ENCODE data around the gene EPS15.
"Not testable (repeated sequence)": the region's sequence is repeated elsewhere in the genome, so short reads cannot be mapped to it uniquely, and the experiment has no call there.

The EPS15 gene

DNA sequence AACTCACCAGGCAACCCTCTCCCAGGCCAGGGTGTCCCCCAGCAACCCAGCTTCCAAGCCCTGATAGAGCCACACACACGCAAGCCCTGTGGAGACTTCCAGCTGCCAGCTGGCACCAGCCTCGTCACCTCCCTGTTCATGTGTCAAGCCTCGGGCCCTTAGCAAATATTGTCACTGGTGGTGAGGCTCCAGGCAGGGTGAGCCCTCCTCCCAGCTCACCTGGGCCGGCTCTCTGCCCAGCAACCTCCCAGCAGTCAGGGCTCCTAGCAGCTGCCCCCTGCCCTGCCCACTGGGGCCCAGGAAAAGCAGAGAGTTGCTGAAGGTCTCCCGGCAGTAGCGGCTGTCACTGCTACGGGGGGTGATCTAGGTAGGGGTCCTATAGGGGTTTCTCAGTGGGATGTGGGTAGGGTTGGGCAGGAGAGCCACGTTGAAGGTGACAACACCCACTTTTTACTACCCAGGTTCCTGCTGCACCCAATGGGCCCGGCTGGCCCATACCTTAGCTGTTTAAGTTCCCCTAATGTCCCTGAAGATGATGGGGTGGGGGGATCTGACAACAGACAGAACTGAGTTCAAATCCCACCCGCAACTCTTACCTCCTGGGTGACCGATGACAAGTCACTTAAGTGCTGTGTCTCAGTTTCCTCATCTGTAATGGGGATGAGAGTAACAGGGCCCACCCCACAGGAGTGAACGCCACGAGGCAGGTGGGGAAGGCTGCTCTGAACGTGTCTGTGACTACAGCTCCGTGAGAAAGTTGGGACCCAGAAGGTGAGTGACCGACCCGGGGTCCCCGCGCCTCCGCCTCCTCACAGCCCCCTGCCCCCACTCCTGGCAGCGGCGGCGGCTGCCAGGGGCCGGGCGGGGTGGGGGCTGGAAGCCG lies 189.4 kb downstream of the EPS15 start:
- no peak for DNase-seq

DNA sequence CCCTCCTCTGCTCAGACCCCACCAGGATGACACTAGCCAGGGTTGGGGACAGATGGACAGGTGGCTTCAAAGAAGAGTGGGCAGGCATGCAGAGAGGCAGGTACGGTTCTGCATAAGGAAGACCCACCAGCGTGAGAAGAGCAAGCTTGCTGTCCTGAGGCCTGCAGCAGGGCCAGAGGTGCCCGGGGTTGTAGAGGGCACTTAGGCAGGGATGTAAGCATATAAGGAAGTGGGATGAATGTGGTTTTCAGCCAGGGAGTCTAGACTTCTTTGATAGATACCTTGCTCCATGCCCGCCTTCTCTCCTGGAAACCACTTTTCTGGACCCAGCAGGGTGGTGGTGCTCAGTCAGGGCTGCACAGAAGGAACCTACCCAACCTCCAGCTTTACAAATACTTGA lies 190.1 kb downstream of the EPS15 start:
- no peak for DNase-seq

DNA sequence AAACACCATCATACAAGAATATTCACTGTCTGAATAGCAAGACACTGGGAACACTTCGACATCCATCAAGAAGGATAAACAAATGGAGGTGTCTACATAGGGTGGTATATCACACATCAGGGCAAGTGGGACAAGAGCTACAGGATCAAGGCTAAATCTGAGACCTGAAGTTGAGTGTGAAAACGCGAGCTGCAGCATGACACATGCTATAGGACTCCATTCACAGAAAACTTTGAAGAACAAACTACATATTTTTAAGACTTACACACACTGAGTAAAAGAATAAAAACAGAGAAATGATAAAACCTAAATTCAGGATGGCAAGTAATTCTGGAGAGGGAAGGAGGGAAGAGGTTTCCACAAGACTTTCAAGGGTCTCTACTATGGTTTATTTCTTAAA lies 190.8 kb downstream of the EPS15 start:
- DNase-seq, result no peak

DNA sequence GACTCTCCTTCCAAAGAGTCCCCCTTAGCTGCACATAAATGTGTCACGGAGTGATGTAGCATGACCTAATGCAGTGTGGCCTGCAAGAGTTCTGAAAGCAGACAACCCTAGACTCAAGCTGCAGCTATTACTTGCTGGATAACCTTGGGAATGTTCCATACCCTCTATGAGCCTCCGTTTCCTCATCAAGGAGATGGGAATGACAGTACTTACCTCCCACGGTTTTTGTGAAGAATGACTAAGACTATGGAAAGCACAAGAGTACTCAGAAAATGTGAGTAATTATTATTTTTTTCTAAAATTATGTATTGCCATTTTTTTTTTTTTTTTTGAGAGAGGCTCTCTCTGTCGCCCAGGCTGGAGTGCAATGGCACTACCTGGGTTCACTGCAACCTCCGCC lies 191.7 kb downstream of the EPS15 start:
- no peak for DNase-seq

DNA sequence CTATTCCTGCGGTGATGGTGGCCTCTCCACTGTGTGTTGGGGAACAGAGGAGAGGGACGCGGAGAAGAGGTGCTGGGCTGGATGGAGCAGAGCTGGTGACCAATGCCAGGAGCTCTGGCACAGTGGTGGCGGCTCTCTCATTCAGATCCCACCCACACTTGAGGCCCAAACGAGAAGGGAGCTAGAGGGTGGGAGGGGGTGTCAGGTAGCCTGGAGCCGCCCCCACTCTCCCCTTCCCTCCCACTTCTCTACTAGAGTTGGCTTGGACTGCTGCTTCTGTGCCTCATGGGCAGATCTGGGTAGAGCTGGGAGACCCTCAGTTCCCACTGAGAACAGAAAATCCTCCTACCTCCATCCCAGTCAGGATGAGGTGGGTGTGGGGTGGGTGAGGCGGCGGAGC lies 192.2 kb downstream of the EPS15 start:
- no peak for DNase-seq

DNA sequence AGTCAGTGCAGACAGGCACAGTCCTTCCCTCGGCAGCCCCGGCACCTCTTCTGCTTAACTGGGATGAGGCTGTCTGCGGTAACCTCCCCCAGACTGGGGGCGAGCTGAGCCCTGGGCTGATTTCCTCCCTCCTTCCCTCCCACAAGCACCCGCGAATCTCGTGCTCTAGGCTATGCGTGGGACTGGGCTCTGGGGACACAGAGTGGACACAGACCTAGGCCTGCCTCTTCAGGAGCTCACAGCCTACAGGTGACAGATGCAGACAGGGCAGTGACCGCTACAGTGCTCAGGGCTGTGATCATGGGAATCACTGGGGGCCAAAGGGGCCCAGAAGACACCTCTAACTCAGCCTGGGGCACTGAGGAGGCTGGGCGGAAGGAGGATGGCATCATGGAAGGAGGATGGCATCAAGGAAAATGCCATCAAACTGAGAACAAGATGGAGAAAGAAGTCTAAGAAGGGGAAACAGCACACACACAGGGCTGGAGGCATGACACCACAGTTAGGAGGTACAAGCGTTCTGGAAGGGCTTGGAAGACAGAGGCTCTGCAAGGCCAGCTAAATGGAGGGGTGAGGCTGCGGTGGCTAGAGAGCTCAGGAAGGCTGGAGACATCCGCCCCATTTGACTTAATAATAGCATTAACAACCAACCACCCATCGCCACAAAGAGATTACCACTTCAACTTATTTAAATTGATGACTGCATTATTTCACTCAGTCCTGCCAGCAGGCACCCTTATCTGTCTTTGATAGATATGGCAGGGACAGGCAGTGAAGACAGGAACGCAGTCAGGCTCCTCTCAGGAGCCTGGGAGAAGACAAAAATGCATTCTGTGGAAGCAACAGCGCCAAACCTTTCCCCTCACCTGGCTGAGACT lies 192.9 kb downstream of the EPS15 start:
- DNase-seq, result no peak

DNA sequence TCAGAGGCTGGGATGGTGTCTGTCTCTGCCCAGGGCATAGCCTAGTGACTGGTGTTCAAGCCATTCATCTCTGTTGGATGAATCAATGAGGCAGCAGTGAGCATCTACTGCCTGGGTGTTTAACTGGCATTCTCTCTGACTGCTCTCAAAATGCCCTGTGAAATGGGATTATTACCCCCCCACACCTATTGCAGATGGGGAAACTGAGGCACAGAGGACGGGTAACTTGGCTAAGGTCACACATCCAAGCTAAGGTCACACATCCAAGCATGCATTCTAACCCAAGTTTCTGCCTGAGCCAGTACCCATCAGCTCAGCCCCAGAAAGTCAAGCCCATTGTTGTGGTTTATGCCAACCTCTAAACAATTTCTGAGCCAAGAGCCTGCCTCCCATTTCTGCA lies 193.7 kb downstream of the EPS15 start:
- DNase-seq, result no peak

DNA sequence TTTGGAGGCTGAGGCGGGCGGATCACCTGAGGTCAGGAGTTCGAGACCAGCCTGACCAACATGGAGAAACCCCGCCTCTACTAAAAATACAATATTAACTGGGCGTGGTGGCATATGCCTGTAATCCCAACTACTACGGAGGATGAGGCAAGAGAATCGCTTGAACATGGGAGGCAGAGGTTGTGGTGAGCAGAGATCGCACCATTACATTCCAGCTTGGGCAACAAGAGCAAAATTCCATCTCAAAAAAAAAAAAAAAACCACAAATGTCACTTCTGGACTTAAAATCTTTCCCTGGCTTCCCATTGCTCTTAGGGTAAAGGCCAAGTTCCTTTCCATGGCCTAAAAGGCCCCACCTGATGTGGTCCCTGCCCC lies 194.1 kb downstream of the EPS15 start:
- DNase-seq, result not testable (repeated sequence)

DNA sequence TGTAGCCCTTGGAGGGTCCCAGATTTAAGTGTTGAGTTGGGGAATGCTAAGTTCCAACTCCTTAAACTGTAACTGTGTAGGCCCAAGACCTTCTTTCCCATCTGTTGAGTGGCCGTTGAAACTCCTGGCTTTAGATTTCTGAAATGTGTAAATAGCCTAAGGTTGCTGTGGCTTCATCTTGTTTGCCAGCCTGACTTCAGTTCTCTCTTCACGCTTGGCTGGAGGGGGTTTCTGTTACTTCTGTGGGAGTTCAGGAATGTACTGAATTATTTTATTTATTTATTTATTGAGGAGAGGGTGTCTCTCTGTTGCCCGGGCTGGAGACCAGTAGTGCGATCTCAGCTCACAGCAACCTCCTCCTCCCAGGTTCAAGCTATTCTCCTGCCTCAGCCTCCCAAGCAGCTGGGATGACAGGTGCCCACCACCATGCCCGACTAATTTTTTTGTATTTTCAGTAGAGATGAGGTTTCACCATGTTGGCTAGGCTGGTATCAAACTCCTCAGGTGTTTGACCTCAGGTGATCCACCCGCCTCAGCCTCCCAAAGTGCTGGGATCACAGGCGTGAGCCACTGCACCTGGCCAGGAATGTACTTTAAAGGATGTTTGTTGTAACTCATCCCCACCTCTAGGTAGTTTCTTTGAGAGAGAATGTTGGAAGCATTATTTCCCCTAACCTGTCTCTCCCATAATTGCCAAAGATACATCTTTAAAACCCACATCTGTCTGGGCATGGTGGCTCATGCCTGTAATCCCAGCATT lies 194.6 kb downstream of the EPS15 start:
- DNase-seq, result no peak

DNA sequence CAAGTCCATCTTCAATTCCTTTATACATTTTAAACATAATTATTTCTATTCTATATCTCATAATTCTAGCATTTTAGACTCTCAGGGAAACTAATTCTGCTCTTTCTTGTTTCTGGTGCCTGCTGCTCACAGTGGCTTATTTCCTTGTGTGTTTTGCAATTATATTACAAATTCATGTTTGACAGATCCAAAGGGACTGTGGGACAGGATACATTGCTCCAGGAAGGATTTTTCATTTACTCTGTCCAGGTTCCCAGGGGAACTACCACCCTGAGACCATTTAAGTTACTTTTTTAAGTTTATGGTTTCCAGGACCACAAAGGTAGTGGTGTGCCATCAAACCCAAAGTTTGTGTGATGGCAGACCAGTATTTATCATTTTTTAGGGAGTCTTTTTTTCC lies 195.3 kb downstream of the EPS15 start:
- DNase-seq, result no peak

DNA sequence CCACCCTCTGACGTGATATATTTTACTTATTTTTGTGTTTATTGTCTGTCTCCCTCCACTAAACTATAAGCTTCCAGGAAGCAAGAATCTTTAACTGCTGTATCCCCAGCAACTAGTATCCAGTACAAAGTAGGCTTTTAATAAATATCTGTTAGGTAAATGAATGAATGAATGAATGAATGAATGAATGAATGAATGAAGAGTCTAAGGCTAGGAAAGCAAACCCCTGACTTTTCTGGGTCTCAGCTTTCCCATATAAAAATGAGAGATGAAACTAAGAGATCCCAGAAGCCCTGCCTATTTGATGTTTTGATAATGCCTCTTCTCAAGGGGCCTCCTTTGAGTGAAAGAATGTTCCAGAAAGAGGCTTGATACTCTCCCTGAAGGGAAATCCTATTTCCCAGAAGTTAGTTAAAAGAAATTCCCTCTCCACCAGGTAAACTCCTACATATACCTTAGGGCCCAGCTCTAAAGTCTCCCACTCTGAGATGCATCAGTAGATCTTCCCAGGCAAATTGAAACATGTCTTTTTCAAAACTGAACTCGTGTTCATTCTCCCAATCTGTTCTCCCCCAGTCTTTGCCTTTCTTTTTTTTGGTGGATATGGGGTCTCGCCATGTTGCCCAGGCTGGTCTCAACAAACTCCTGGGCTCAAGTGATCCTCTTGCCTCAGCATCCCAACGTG lies 196.5 kb downstream of the EPS15 start:
- no peak for DNase-seq

DNA sequence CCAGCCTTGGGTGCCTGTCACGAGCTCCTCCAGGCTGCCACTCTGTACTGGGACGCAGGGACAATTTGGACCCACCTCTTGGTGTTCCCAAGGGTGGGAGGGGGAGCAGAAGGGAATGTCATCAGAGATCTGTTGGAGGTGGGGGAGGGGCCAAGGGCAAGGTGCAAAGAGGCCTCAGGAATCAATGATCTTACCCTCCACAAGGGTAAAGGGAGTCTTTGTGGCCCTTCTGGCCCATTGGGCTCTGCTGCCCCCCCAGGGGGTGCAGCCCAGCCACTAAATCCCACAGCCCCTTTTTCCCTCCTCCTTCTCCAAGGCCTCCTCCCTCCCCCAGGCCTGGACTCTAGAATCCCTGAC lies 197.2 kb downstream of the EPS15 start:
- DNase-seq, result no peak

DNA sequence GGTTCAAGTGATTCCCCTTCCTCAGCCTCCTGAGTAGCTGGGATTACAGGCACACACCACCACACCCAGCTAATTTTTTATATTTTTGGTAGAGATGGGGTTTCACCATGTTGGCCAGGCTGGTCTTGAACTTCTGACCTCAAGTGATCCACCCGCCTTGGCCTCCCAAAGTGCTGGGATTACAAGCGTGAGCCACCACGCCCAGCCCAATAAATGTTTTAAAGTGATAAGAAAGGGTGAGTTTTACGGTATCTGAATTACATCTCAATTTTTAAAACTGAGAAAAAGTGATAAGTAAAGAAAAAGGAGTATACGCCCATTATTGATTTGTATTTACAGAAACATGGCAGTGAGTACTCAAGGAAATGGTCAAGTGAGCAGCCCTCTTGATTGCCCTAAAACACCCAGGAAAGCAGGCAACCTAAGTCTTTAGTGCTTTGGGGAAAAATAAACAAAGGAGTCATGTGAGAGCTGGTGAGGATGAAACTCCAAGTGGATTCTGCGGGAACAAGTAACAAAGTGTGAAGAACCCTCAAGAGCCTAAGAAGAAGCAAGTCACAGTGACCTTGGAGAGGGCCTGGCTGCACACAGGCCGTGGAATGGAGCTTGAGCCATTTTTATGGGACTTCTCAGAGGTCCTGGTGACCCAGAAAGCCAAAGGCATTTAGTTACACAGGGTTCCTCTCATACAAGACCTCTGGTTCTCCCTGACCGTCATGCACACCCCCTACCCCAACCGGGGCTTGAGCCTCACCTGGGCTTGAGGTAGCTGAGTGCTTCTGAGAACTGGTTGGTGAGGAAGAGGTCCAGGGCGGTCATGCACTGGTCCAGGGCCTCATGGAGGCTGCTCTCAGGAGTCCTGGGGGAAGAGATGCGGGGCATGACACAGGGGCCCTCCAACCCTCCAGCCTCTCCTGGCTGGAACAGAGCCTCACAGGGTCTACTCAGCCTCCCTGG lies 197.8 kb downstream of the EPS15 start:
- DNase-seq, result no peak

DNA sequence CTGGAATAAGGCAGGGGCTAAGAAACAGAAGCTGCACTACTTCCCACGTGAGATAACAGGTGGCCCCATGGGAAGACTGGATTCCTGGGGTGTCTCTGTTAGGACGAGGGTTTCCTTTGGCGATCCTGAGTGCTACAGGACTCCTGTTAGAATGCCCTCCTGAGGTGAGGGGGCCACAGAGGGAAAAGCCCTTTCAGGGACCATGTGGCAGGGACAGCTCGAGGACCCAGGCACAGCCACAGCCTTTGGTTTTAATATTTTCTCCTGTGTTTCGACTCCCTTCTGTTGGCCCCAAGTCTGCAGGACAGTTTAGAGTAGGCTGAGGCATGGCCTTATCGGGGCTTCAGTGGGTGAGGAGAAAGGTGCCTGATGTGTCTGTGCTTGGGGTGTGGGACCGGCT lies 201.3 kb downstream of the EPS15 start:
- DNase-seq, result no peak

DNA sequence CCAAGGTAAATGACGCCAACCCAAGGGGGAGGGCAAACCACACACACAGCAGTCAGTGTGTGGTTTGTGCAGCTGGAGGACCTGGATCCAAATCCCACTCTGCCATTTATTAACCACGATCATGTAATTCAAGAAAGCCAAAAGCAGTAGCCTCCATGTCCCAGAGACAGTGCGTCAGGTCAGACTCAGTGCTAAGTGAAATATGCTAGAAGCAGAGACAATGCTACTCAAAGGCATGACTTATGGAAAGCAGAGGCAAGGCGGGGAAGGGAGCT lies 202.3 kb downstream of the EPS15 start:
- no peak for DNase-seq

DNA sequence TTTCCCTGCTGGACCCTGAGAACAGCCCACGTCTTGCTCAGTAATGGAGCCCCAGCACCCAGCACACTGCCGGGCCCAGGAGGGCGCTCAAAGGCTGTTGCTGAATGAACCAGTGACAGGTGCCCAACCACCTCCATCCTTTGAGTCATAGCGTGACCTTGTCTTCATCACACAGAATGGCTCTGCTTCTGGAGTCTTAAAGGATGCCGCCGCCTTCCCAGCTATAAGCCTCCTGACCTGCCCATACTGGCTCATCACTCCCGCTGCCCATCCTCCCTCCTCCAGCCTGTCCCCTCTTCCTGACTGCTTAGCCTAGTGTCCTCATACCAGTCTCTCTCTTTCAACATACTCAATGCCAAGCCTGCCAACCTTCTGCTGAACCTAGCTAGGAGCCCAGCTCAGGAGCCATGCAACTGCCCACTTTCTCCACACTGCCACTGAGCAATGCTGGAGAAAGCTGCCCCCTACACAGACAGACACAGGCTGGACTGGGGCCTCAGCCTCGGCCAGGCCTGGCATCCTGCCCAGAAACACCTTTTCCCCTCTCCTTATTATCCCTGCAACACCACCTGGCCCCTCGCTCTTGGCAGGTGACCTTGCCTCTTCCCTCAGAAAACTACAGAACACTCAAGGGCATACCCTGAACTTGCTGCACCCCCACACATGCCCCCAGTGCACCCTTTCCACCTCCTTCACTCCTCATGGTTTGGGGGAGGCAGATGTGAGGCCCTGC lies 202.8 kb downstream of the EPS15 start:
- no peak for DNase-seq

DNA sequence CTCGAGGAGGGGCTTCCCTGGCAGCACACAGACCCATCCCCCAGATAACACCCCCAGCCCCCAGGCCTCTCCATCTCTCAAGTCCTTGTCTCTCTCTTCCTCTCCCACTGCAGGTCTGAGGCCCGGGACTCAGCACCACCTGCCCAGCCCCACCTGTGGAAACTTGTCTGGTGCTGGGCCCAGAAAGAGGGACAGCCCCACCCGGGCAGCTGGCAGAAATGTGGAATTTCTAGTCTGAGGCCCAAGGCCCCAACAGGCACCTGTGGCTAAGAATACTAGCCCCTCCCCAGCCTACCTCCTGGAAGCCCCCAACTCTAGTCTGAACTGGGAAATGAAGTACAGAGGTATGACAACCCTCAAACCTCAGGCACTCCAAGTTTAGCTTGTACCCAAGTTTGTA lies 204.1 kb downstream of the EPS15 start:
- DNase-seq, result no peak

DNA sequence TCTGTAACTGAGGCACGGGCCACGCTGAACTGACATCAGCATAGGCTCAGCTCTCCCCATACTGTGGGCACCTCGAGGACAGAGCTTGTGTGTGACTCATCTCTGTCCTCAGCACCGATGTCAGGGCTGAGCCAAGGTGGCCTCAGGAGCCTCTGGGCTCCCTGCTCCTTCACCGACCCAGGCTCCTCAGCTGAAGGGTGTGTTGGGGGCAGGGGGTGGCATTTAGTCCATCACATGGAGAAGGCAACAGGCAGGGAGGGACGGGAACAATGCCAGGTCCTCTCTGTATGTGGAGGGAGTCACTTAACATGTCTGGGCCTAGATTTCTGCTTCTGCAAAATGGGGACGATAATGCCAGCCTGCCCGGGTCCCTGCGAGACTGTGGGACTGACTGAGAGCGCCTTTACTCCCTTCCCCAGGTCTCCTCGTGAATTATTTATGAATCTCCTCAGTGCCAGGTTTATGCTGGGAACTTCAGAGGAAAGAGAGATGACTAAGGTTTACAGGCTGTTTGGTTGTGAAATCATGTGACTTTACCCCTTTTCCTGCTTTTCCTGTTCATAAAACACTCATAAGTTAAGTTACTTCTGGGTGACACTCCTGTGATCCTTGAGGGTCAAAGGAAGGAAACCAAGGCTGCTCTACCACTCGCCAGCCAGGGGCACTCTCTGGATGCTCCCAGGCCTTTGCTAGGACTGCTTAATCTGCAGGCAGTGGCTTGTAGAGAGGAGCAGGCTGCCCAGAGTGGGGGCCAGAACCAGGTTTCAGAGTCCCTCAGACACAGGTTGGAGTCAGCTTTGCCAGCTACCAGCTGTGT lies 204.9 kb downstream of the EPS15 start:
- DNase-seq, result no peak

DNA sequence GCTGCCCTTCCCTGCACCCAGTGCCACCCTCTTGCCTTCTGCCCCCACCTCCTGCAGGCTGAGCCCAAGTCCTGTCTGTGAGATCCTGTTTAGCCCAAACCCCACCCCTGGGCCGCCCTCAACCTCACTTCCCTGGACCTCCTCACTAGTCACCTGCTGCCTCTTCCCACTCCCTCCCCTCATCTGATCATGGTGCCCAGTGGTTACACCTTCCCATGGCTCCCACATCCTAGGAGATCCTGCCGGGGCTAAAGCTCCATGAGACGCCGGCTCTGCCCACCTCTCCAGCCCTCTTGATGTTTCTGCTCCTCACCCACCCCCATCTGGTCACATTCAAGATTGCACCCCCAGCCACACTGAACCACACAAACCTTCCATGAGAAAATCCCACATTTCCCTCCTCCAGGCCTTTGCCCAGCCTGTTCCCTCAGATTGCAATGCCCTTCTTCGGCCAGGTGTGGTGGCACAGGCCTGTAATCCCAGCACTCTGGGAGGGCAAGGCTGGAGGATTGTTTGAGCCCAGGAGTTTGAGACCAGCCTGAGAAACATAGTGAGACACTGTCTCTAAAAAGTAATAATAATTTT lies 205.7 kb downstream of the EPS15 start:
- peak in 1 of 2 experiments; percentile 6 for DNase-seq

DNA sequence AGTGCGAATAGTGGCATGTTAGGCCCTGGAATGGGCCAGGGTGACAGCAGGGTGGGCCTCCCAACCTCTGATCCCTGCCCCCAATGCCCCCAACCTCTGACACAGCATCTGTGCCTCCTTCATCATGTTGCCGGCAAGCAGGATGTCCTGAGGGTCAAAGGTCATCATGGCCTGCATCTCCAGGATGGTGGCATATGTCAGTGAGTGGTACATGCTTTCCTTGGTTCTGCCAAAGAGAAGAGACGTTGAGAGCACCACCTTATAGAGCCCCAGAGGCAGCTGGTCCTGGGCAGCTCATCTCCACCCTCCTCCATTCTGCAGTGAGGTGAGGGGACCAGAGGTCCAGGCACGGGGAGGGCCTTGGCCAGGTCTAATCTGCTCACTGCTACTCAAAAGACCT lies 206.3 kb downstream of the EPS15 start:
- no peak for DNase-seq
